ENCODE results near the gene PIGN.

DNA sequence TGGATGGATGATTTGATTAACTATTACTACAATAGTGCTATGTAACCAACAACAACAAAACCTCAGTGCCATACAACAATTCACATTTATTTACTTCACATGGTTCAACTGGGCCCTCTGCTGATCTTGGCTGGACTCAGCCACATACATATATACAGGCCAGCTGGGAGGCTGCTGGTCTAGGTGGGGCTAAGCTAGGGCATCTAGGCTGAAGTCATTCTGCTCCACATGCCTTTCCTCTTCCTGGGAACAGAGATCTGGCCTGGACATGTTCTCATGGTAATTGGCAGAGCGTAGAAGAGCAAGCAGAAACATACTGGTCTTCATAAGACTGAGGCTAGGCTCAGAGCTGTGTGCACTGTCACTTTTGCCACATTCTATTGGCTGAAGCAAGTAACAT is 191.2 kb downstream of the PIGN start:
- TF ChIP-seq, protein P1, sequence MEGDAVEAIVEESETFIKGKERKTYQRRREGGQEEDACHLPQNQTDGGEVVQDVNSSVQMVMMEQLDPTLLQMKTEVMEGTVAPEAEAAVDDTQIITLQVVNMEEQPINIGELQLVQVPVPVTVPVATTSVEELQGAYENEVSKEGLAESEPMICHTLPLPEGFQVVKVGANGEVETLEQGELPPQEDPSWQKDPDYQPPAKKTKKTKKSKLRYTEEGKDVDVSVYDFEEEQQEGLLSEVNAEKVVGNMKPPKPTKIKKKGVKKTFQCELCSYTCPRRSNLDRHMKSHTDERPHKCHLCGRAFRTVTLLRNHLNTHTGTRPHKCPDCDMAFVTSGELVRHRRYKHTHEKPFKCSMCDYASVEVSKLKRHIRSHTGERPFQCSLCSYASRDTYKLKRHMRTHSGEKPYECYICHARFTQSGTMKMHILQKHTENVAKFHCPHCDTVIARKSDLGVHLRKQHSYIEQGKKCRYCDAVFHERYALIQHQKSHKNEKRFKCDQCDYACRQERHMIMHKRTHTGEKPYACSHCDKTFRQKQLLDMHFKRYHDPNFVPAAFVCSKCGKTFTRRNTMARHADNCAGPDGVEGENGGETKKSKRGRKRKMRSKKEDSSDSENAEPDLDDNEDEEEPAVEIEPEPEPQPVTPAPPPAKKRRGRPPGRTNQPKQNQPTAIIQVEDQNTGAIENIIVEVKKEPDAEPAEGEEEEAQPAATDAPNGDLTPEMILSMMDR (IDR thresholded peaks at IDR 0.05; ENCODE audit: borderline replicate concordance, extremely low read depth, low read length, poor library complexity, severe bottlenecking): no peak
- no peak for TF ChIP-seq EZH2 (IDR thresholded peaks at IDR 0.05; ENCODE audit: borderline replicate concordance, low read depth, low read length, severe bottlenecking)
